Measurements from ENCODE around the gene SEC61B.
"Not testable (repeated sequence)": the region's sequence is repeated elsewhere in the genome, so short reads cannot be mapped to it uniquely, and the experiment has no call there.

SEC61B gene

DNA sequence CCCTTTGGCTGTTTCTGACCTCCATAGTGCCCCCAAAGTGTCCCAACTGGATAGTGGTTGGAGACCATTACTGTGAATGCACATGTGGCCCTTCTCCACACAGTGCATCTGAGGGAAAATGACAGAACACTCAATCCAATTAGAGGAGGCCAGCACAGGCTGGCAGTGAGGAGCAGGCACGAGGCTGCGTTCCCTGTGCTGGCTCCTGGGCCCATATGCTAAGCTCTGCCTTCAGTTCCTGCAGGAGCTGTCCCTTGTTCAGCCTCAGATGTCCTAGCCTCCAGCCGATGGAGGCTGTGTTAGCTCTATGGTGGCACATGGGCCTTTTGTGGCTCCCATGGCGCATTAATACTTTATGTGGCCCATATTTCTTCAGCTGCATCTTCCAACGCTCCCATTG is 36.1 kb upstream of the SEC61B start:
- peaks cover 20% of the 10 kb centered on the region for H3K4me1 Mint-ChIP-seq
- H3K4me3 Mint-ChIP-seq = no peak overlapping the region
- H3K36me3 Mint-ChIP-seq = no peaks in the 10 kb centered on the region
- no peaks in the 10 kb centered on the region for H3K9me3 Mint-ChIP-seq
- H3K27me3 Mint-ChIP-seq = no peaks in the 10 kb centered on the region
- no peak overlapping the region for H3K27ac Mint-ChIP-seq

DNA sequence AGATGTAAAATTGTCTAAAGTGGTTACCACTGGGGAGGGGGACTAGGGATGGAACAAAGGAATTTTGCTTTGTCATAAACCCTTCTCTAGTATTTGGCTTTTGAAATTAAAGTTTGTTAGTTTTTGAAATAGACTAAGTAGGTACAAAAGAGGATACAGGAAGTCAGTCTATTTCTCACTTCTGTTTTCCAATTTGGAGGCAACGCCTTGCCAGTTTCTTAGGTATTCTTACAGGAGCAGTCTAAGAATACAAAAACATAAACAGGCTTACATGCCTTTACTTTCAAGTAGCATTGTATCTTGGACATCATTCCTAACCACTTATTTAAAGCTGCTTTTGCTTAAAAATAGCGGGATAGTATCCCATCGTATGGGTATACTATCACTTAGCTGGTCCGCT is 34.8 kb upstream of the SEC61B start:
- Mint-ChIP-seq H3K4me3 (no peak overlapping the region), H3K4me1 (peaks cover 12% of the 10 kb centered on the region), H3K36me3 (no peaks in the 10 kb centered on the region), H3K27ac (no peak overlapping the region), H3K9me3 (no peaks in the 10 kb centered on the region), H3K27me3 (peaks cover 2% of the 10 kb centered on the region)

DNA sequence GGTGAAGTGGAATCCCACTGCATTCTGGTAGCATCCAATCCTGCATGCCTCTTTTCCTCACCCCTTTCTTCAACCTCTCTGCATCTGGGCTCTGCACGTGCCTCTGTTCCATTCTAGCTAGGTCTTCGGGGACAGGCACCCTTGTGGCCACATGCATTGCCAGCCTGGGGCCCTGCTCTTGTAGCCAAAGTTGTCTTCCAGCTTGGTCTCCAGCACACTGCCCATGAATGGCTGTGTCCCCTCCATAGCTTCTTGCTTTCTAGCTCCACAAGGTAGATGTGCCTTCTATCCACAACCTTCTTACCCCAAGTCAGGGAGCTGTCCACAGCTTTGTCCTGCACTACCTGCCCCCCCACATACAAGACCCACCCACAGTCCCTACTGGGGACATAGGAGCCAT is 32.9 kb upstream of the SEC61B start:
- H3K4me3 Mint-ChIP-seq = no peak overlapping the region
- H3K27me3 Mint-ChIP-seq = peaks cover 3% of the 10 kb centered on the region
- no peak overlapping the region for H3K27ac Mint-ChIP-seq

DNA sequence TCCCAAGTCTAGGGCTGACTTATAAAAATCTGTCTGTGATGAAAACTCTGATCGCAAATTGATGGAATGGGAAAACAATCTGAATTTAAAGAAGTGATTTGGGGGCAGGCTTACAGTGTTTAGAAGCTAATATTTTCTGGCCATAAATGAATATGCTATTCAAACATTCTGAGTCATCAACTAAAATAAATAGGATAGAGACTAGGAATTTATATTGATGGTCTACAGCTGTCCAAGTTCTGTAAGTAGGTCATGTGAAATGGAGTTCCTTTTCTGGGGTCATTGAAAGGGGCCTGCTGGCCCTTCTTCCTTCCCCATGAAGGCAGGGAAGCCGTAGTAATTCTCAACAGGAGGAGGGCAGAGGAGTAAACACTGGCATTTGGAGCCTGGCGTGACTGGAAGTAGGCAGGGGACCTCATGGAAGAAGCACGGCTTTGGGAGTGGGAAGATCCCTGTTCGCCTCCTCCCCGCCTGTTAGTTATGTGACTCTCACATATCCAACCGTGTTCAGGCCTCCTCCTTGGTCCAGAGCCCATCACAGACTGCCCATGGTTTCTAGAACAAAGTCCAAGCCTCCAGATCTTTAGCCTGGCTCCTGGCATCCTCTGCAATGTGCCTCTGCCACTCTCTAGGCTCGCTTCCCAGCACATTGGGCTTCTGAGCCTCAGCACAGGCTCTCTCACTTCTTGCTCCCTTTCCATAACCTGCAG is 32.0 kb upstream of the SEC61B start:
- H3K27me3 Mint-ChIP-seq = peaks cover 3% of the 10 kb centered on the region
- H3K36me3 Mint-ChIP-seq = no peaks in the 10 kb centered on the region
- no peak overlapping the region for H3K4me3 Mint-ChIP-seq
- peaks cover 5% of the 10 kb centered on the region for H3K4me1 Mint-ChIP-seq
- H3K27ac Mint-ChIP-seq = no peak overlapping the region
- no peaks in the 10 kb centered on the region for H3K9me3 Mint-ChIP-seq

More for the DNA sequence above, 32.9 kb upstream of the SEC61B start:
- H3K36me3 Mint-ChIP-seq = no peaks in the 10 kb centered on the region
- no peaks in the 10 kb centered on the region for H3K9me3 Mint-ChIP-seq
- peaks cover 12% of the 10 kb centered on the region for H3K4me1 Mint-ChIP-seq

GRCh38 chr9:99190597-99191283 is 31.3 kb upstream of the SEC61B start:
- no peaks in the 10 kb centered on the region for H3K9me3 Mint-ChIP-seq
- H3K36me3 Mint-ChIP-seq = no peaks in the 10 kb centered on the region
- H3K4me1 Mint-ChIP-seq = peaks cover 5% of the 10 kb centered on the region
- H3K27me3 Mint-ChIP-seq = peaks cover 3% of the 10 kb centered on the region
- H3K4me3 Mint-ChIP-seq = no peak overlapping the region
- H3K27ac Mint-ChIP-seq = no peak overlapping the region

GRCh38 chr9:99192786-99193465 is 29.2 kb upstream of the SEC61B start:
- H3K4me1 Mint-ChIP-seq = no peaks in the 10 kb centered on the region
- H3K27me3 Mint-ChIP-seq = peaks cover 3% of the 10 kb centered on the region
- no peak overlapping the region for H3K4me3 Mint-ChIP-seq
- no peaks in the 10 kb centered on the region for H3K9me3 Mint-ChIP-seq
- no peak overlapping the region for H3K27ac Mint-ChIP-seq
- no peaks in the 10 kb centered on the region for H3K36me3 Mint-ChIP-seq

- Mint-ChIP-seq H3K4me1 (no peaks in the 10 kb centered on the region), H3K36me3 (no peaks in the 10 kb centered on the region), H3K27me3 (peaks cover 3% of the 10 kb centered on the region), H3K4me3 (no peak overlapping the region), H3K27ac (no peak overlapping the region), H3K9me3 (no peaks in the 10 kb centered on the region)
Observed at GRCh38 chr9:99193466-99193821, 28.6 kb upstream of the SEC61B start.

DNA sequence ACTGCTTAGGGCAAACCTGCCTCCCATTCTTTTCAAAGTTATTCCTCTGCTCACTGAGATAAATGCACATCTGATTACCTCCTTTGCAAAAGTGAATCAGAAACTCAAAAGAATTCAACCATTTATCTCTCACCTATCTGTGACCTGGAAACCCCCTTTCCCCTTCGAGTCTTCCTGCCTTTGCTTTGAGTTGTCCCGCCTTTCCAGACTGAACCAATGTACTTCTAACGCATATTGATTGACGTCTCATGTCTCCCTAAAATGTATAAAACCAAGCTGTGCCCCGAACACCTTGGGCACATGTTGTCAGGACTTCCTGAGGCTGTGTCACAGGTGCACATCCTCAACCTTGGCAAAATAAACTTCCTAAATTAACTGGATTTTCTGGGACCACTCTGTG is 25.6 kb upstream of the SEC61B start:
- H3K4me3 Mint-ChIP-seq, H3K27me3 Mint-ChIP-seq, H3K9me3 Mint-ChIP-seq, H3K27ac Mint-ChIP-seq, H3K4me1 Mint-ChIP-seq, H3K36me3 Mint-ChIP-seq: not testable (repeated sequence)

DNA sequence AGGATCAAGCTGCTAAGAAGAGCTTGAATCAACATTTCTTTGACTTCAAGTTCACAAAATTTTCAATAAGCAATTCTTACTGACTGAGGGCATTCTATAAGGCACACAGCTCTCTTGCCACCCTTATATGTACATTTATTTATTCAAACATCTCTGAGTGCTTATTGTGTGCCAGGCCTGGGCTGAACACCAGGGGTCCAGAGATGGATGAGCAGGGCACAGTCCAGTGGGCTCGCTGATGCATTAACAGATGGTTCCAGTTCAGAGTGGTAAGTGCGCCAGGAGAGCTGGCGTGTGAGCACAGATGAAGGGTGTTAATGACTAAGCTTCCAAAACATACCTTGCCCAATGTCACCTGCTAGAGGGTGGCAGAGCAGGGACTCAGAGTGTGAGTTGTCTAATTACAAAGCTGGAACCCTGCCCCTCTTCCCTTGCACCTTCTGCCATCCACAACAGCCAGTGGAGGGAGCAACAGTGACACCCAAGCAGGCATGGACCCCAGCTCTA is 24.9 kb upstream of the SEC61B start:
- no peaks in the 10 kb centered on the region for H3K36me3 Mint-ChIP-seq
- H3K4me1 Mint-ChIP-seq = no peaks in the 10 kb centered on the region
- H3K27ac Mint-ChIP-seq = no peak overlapping the region
- no peaks in the 10 kb centered on the region for H3K9me3 Mint-ChIP-seq
- no peak overlapping the region for H3K4me3 Mint-ChIP-seq
- H3K27me3 Mint-ChIP-seq = peaks cover 2% of the 10 kb centered on the region

DNA sequence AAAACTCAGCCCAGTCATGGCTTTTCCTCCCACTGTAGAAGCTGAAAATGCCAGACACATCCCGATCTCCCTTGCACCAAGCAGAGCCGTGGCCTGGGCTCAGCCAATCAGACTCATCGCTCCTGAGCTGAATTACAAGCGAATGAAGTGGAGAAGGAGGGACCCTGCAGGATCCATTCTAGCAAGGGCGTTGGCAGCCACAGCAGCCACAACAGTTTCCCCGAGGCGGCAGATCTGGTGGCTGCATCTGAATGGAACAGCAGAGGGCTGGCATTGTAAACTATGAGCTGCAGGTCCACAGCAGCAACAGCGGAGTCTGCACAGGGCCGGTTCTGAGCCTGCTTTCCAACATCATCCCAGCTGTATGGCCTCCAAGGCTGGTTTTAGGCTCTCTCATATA is 24.1 kb upstream of the SEC61B start:
- H3K36me3 Mint-ChIP-seq = no peaks in the 10 kb centered on the region
- H3K27me3 Mint-ChIP-seq = peaks cover under 1% of the 10 kb centered on the region
- no peak overlapping the region for H3K27ac Mint-ChIP-seq
- H3K4me1 Mint-ChIP-seq = no peaks in the 10 kb centered on the region
- no peaks in the 10 kb centered on the region for H3K9me3 Mint-ChIP-seq
- H3K4me3 Mint-ChIP-seq = no peak overlapping the region

DNA sequence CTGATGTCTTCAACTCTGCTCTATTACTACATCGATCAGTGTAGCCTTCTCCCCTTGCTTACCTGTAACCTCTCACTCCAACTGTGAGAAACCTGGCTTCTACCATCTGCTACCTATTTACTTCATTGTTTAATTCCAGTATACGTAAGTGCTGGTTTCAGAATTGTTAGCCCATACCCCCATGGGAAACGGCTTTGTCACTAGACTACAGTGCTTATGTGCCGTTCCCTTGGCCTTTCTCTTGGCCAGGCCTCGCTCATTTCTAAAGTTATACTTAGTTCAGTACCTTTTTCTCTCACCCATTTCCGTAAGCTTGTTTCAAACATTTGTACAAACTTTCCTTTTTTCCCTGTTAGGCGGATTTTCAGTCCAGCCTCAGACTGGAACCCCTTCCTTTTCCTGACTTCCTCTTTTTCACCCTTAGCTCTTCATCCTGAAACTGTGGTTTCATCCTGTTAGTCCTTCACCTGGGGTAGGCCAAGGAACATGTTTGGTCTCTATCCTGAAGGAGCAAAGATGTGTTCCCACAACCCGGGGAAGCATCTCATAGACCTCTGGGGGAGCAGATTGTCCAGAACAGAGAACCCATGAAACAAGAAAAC is 22.0 kb upstream of the SEC61B start:
- Mint-ChIP-seq H3K4me3 (no peak overlapping the region), H3K9me3 (no peaks in the 10 kb centered on the region), H3K27ac (no peak overlapping the region), H3K27me3 (no peaks in the 10 kb centered on the region), H3K36me3 (no peaks in the 10 kb centered on the region), H3K4me1 (no peaks in the 10 kb centered on the region)

GRCh38 chr9:99201603-99202002 is 20.5 kb upstream of the SEC61B start:
- Mint-ChIP-seq H3K36me3 (peaks cover under 1% of the 10 kb centered on the region), H3K4me1 (no peaks in the 10 kb centered on the region), H3K27me3 (no peaks in the 10 kb centered on the region), H3K9me3 (peaks cover 6% of the 10 kb centered on the region), H3K4me3 (no peak overlapping the region), H3K27ac (no peak overlapping the region)

DNA sequence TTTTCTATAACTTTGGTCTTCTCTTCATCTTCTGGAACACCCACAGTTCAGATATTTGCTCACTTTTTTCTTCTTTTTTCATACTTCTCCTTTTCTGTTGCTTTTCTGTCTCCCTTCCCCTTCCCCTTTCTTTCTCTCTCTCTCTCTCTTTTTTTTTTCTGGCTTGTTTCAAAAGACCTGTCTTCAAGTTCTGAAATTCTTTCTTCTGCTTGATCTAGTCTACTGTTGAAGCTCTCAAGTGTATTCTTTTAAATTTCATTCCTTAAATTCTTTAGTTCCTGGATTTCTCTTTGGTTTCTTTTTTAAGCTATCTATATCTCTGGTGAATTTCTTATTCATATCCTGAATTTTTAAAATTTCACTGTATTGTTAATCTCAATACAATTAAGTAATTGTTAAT is 11.5 kb upstream of the SEC61B start:
- Mint-ChIP-seq H3K27me3 (no peaks in the 10 kb centered on the region), H3K4me1 (no peaks in the 10 kb centered on the region), H3K9me3 (peaks cover 29% of the 10 kb centered on the region)

DNA sequence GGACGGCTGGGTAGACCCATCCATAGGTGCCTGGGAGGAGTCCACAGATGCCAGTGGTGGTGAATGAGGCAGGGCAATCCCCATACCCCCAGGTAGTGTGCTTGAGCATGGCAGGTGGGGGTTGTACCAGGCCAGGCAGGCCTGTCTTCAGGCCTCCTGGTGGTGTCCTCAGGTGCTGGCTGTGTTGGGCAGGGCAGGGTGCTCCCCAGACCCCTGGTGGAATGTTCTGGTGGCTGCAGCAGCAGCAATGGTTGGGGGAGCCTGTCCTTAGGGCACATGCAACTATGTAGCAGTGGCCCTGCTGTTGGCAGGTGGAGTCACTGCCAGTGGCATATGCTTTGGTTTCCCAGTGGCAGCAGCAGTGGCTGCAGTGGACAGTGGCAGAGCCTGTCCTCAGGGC is 10.3 kb upstream of the SEC61B start:
- Mint-ChIP-seq H3K27ac (no peak overlapping the region), H3K4me3 (no peak overlapping the region), H3K4me1 (peaks cover 2% of the 10 kb centered on the region), H3K9me3 (peaks cover 26% of the 10 kb centered on the region), H3K36me3 (peaks cover 22% of the 10 kb centered on the region), H3K27me3 (no peaks in the 10 kb centered on the region)

More for the DNA sequence above, 11.5 kb upstream of the SEC61B start:
- H3K4me3 Mint-ChIP-seq = no peak overlapping the region
- H3K36me3 Mint-ChIP-seq = peaks cover 22% of the 10 kb centered on the region
- H3K27ac Mint-ChIP-seq = no peak overlapping the region

GRCh38 chr9:99213197-99213596 is 8.9 kb upstream of the SEC61B start:
- Mint-ChIP-seq H3K36me3 (peaks cover 34% of the 10 kb centered on the region), H3K27ac (no peak overlapping the region), H3K4me3 (no peak overlapping the region), H3K4me1 (peaks cover 16% of the 10 kb centered on the region), H3K27me3 (no peaks in the 10 kb centered on the region), H3K9me3 (peaks cover 18% of the 10 kb centered on the region)

- no peak overlapping the region for H3K27ac Mint-ChIP-seq
- no peaks in the 10 kb centered on the region for H3K27me3 Mint-ChIP-seq
- peaks cover 31% of the 10 kb centered on the region for H3K36me3 Mint-ChIP-seq
- peaks cover 41% of the 10 kb centered on the region for H3K4me1 Mint-ChIP-seq
- H3K4me3 Mint-ChIP-seq = no peak overlapping the region
- H3K9me3 Mint-ChIP-seq = no peaks in the 10 kb centered on the region
Observed at GRCh38 chr9:99216073-99216472, 6.0 kb upstream of the SEC61B start.

Data from activated naive CD4-positive, alpha-beta T cell treated with anti-CD3 and anti-CD28 coated beads, Interleukin-2, amount 50 U/mL, for 24 hours (primary cell).